COR-L47 (cell line): ENCODE data around the gene RASSF5.

ENCODE experiments used
- DNase-seq: peaks from one replicate; lab custom pipeline; 2025; lab: John Stamatoyannopoulos, UW

RASSF5 gene

DNA sequence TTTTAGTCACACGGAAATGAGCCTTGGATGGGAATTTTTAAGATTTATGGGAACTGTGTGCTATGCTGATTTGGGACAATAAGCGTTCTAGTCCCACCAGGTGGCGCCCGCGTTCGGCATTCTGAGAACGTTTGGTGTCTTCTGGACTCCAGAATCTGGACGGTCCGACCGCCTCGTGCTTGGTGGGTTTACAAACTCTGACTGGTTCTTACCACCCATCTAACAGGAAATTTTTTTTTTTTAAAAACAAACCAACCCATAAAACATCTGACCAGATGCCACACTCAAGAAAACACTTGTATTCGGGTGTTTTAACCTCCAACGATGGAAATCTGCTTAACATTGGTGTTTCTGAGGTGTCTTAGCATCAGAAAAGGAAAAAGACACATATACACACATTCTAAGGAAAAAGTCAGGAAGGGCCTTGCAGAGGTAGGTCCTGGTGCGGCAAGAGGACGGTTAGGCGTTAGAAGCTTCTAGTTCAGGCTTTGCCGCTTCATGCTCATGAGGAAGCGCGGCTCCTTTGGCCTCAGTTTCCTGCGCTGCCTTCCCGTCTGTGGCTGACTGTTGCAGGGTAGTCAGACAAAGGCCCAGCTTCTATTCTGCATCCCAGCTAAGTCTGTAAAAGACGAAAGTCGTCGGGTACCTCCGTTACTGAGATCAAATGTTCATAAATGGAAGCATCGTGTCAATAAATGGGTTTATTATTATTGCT, 127.2 kb downstream of the RASSF5 start:
- DNase-seq = peak; percentile 91

DNA sequence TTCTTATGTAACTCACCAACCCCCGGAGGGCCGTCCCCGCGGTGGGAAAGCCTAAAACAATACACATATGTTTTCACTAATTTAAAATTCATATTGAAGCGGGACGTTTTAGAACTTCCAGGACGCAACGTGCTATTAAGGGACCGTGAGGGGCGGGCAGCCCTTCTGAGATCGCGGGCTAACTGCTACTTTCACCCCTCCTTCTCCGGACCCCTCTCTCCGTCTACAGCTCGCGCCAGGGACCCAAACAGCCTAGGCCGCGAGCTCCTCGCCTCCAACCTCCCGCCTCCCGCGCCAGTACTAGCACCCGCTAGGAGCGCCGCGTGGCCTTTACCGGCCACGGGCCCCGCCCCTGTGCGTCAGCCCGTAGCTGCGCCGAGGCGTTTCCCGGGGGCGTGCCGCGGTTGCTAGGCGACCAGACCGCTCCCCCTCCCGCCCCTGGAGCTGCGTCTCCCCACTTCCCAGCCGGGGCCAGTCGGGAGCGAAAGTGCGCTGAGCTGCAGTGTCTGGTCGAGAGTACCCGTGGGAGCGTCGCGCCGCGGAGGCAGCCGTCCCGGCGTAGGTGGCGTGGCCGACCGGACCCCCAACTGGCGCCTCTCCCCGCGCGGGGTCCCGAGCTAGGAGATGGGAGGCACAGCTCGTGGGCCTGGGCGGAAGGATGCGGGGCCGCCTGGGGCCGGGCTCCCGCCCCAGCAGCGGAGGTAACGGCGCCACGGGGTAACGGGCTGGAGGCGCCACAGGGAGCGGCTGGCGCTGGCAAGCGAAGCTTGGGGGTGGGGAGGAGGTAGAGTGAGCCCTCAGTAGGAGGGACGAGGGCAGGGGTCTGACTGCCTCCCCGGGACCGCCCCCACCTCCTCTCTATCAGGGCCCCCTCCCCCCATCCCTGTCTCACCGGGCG, 128.0 kb downstream of the RASSF5 start, which contains the start of gene DYRK3:
Gene DYRK3 (plus strand): TSS at position 457 of the 898 bp plus-strand sequence. CDS start 168 bp downstream, at position 625.
- peak; percentile 92 for DNase-seq

DNA sequence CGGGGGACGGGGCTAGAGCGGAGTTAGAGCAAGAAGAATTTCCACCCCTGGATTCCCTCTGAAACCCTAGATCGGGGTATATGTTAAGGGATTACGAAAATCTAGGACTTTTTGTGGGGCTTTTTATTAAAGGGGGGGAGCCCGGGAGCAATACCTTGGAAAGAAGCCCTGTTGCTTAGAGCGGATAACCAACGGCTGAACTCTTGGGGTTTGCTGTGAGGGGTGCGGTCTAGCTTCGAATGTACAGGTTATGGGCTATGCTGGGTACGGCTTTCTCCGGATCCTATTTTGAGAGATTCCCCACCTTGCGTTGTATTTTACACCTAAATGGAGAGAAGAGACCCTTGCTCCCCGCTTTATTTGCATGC, 128.6 kb downstream of the RASSF5 start:
- no peak for DNase-seq

DNA sequence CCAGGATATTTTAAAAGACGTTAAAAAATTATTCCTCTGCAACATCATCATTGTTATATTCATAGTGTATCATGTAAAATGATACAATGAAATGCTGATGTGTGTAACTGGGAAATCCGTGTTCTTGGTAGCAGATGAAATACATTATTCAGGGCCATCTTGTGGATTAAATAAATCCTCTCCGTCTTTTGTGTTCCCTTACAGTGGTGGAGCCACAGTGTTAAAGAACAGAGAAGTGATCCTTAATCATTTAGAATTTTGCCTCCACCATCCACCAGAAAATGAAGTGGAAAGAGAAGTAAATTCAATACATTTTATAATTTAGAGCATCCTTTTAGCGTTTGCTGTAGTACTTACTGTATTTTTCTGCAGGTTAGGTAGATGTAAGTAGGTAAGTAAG, 129.3 kb downstream of the RASSF5 start:
- no peak for DNase-seq

DNA sequence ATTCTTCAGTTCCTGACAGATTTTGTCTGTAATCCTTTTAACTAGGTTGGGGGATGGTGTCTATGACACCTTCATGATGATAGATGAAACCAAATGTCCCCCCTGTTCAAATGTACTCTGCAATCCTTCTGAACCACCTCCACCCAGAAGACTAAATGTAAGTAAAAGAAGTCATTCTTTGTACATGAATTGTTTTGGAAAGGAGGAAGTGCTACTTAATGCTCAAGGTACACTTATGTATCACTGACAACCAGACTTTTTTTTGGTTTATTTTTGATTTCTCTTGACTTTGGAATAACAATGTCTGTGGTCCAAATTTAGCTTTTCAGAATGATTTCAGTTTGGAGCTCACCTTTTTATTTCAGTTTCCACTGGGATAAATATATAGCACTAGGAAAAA, 130.3 kb downstream of the RASSF5 start:
- no peak for DNase-seq
